HG03045 (cell line): Measurements from ENCODE around the gene CEACAM16.

Experiments
- ATAC-seq: cut with Tn5 transposase; IDR thresholded peaks from one replicate; pipeline ENCODE4 v1.9.1; 2021; ENCODE audit warnings: mild to moderate bottlenecking, moderate library complexity; ENCODE audit not compliant: unreplicated experiment

CEACAM16 gene

GRCh38 chr19:44723952-44724319 is 25.0 kb downstream of the CEACAM16 start:
- ATAC-seq: peak; percentile 42

- no peak for ATAC-seq
Observed at GRCh38 chr19:44725251-44725650, 26.3 kb downstream of the CEACAM16 start.

- no peak for ATAC-seq
Observed at GRCh38 chr19:44725684-44726083, 26.7 kb downstream of the CEACAM16 start.

- no peak for ATAC-seq
Observed at GRCh38 chr19:44726465-44726864, 27.5 kb downstream of the CEACAM16 start.

GRCh38 chr19:44728178-44728577 is 29.2 kb downstream of the CEACAM16 start:
- no peak for ATAC-seq

- no peak for ATAC-seq
Observed at GRCh38 chr19:44729516-44730033, 30.6 kb downstream of the CEACAM16 start.

- ATAC-seq: no peak
Observed at GRCh38 chr19:44731081-44731480, 32.1 kb downstream of the CEACAM16 start.

GRCh38 chr19:44731622-44732021 is 32.7 kb downstream of the CEACAM16 start:
- no peak for ATAC-seq

- no peak for ATAC-seq
Observed at GRCh38 chr19:44732235-44733014, 33.5 kb downstream of the CEACAM16 start.

- ATAC-seq: no peak
Observed at GRCh38 chr19:44734357-44734756, 35.4 kb downstream of the CEACAM16 start.

- no peak for ATAC-seq
Observed at GRCh38 chr19:44735011-44735410, 36.1 kb downstream of the CEACAM16 start.

GRCh38 chr19:44737238-44738071 is 38.5 kb downstream of the CEACAM16 start:
- ATAC-seq: no peak

- ATAC-seq: no peak
Observed at GRCh38 chr19:44738136-44738535, 39.2 kb downstream of the CEACAM16 start.

GRCh38 chr19:44738603-44739558 is 39.9 kb downstream of the CEACAM16 start:
- ATAC-seq: no peak

GRCh38 chr19:44740351-44740824 is 41.4 kb downstream of the CEACAM16 start:
- ATAC-seq: no peak

GRCh38 chr19:44741258-44741731 is 42.3 kb downstream of the CEACAM16 start:
- ATAC-seq: no peak

GRCh38 chr19:44741841-44742329 is 42.9 kb downstream of the CEACAM16 start:
- no peak for ATAC-seq

GRCh38 chr19:44742330-44743061 is 43.5 kb downstream of the CEACAM16 start:
- no peak for ATAC-seq

- no peak for ATAC-seq
Observed at GRCh38 chr19:44744871-44745332, 46.0 kb downstream of the CEACAM16 start.
